T follicular helper cell (primary cell): Measurements from ENCODE around the gene SHQ1.

Experiments
- DNase-seq: peaks from one replicate; pipeline ENCODE4 v3.0.0-alpha.2; 2020; ENCODE audit warnings: low read depth
- total RNA-seq, 2 experiments: gene quantifications; one replicate each; lab custom pipeline; 2026; lab: John Stamatoyannopoulos, UW

The SHQ1 gene
- 32.6 to 61.9 reads per million in 2 experiments for total RNA-seq

- DNase-seq = peak; percentile 93
Measured at GRCh38 chr3:72847751-72848702, at the start of gene SHQ1. SHQ1 (minus strand) TSS chr3:72848445; CDS start chr3:72848340, 105 bp downstream.

- no peak for DNase-seq
Measured at GRCh38 chr3:72897758-72898007, 49.4 kb upstream of the SHQ1 start.

- DNase-seq = no peak
Measured at GRCh38 chr3:72896996-72897757, 48.9 kb upstream of the SHQ1 start.

GRCh38 chr3:72894976-72895552 lies 46.8 kb upstream of the SHQ1 start:
- DNase-seq = no peak

- no peak for DNase-seq
Measured at GRCh38 chr3:72892870-72893269, 44.6 kb upstream of the SHQ1 start.

- no peak for DNase-seq
Measured at GRCh38 chr3:72892081-72892775, 44.0 kb upstream of the SHQ1 start.

GRCh38 chr3:72891053-72891855 lies 43.0 kb upstream of the SHQ1 start:
- DNase-seq = no peak

- DNase-seq = no peak
Measured at GRCh38 chr3:72890166-72890925, 42.1 kb upstream of the SHQ1 start.

GRCh38 chr3:72889310-72890165 lies 41.3 kb upstream of the SHQ1 start:
- no peak for DNase-seq

- no peak for DNase-seq
Measured at GRCh38 chr3:72888546-72889309, 40.5 kb upstream of the SHQ1 start.

- peak; percentile 1 for DNase-seq
Measured at GRCh38 chr3:72887705-72888545, 39.7 kb upstream of the SHQ1 start, which contains the start of gene GXYLT2. GXYLT2 (plus strand) TSS chr3:72888046; CDS start chr3:72888234, 188 bp downstream.

GRCh38 chr3:72887343-72887704 lies 39.1 kb upstream of the SHQ1 start:
- no peak for DNase-seq

- DNase-seq = no peak
Measured at GRCh38 chr3:72872183-72872582, 23.9 kb upstream of the SHQ1 start.

- DNase-seq = no peak
Measured at GRCh38 chr3:72862314-72863090, 14.3 kb upstream of the SHQ1 start.

- no peak for DNase-seq
Measured at GRCh38 chr3:72860846-72861245, 12.6 kb upstream of the SHQ1 start.

- DNase-seq = no peak
Measured at GRCh38 chr3:72860053-72860452, 11.8 kb upstream of the SHQ1 start.

GRCh38 chr3:72855001-72855400 lies 6.8 kb upstream of the SHQ1 start:
- no peak for DNase-seq
